ENCODE measurements around the gene CTCFL. TPM values are rescaled to one million over a fixed set of nuclear protein-coding genes. Genes with fewer than 3 reads are reported as not detected.

CTCFL gene
- polyA plus RNA-seq, 3 donors = 2.4 to 3.0 (median 2.7) TPM

- no peak for DNase-seq (ENCODE audit: extremely low read depth in 1 of 11, low read depth in 9 of 11, low spot score in 4 of 11)
These were observed 18.8 kb upstream of the CTCFL start for GRCh38 chr20:57543754-57544153.

DNA sequence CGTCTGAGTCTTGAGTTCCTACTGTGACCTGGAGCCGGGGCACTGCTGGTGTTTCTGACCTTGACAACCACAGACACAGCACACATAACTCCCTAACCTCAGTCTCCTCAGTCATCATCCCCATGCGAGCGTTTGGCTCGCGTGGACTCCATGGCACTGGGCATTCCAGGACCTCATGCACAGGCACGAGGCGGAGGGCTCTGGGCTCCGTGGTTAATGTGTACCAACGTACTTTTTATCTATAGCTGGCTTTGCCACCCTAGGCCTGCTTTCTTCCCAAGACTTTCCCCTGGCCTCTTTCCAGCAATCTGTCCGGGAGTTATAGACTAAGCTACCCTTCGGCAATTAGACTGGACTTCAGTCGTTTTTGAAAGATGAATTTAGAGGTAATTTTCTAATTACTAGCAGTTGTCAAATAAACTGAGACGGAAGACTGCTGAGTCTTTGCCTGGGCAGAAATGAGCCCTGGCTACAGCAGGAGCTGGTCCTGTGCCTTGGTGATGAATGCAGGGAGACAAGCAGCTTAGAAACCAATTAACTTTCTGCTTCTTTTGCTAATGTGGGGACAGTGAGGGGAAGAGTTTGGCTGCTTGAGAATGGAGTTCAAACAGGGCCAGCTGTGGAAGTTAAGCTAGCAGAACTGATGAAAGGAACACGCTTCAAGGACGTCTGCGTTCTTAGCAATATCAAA, 16.1 kb upstream of the CTCFL start:
- DNase-seq (ENCODE audit: extremely low read depth in 1 of 11, low read depth in 9 of 11, low spot score in 4 of 11) = no peak

DNA sequence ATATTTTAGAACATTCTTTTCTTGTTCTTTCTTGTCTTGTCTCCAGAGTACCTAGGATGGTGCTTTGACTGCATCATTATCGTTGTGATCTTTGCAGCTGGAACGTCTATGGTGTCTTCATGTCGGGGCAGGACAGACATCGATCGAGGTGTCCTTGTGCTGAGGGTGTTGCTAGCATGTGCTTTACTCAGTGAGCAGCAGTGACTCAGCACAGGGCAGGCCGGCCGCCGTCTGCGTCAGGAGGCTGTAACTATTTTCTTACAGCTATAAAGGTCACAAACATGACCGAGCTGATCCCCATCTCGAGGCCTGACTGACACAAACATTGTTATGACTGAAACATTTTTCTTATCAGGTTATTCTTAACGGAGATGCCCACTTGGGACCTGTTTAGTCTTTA, 14.9 kb upstream of the CTCFL start:
- no peak for DNase-seq (ENCODE audit: extremely low read depth in 1 of 11, low read depth in 9 of 11, low spot score in 4 of 11)

DNA sequence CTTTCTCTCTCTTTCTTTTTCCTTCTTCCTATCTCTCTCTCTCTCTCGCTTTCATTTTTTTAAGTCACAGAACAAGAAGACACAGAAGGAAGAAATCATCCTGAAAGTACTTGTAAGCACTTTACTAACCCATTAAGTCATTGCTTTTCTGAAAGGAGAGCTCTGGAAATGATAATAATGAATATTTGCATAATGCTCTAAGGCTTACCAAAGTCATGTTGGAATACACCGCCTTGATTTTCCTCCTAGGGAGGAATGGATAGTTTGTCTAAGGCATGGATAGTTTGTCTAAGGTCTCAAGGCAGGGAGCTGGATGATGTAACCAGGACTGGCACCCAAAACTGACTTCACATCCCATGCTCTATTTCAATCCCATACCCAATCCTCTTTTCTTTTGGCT, 12.9 kb upstream of the CTCFL start:
- DNase-seq (ENCODE audit: extremely low read depth in 1 of 11, low read depth in 9 of 11, low spot score in 4 of 11) = no peak

GRCh38 chr20:57536771-57537724, 12.1 kb upstream of the CTCFL start:
- no peak for DNase-seq (ENCODE audit: extremely low read depth in 1 of 11, low read depth in 9 of 11, low spot score in 4 of 11)

GRCh38 chr20:57536120-57536708, 11.3 kb upstream of the CTCFL start:
- no peak for DNase-seq (ENCODE audit: extremely low read depth in 1 of 11, low read depth in 9 of 11, low spot score in 4 of 11)

DNA sequence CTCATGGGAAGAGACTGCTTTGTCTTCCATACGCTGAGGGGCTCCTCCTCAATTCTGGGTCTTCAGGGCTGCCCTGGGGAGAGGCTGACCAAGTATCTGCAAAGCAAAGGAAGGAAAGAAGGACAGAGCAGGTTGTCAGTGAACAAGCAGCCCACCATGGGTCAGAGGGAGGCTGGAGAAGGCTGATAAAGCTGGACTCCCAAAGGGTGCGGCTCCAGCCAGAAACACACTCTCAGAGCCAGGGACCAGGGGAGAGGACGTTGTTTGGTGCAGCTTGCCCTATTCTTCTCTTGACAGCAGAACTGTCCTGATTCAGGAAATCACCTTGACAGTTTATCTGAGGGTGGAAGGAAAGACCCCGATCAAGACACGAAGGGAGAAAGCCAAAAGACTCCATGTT, 10.4 kb upstream of the CTCFL start:
- no peak for DNase-seq (ENCODE audit: extremely low read depth in 1 of 11, low read depth in 9 of 11, low spot score in 4 of 11)

- no peak for DNase-seq (ENCODE audit: extremely low read depth in 1 of 11, low read depth in 9 of 11, low spot score in 4 of 11)
These were observed 7.2 kb upstream of the CTCFL start for GRCh38 chr20:57532104-57532503.

- no peak for DNase-seq (ENCODE audit: extremely low read depth in 1 of 11, low read depth in 9 of 11, low spot score in 4 of 11)
These were observed 5.5 kb upstream of the CTCFL start for GRCh38 chr20:57530327-57530981.

DNA sequence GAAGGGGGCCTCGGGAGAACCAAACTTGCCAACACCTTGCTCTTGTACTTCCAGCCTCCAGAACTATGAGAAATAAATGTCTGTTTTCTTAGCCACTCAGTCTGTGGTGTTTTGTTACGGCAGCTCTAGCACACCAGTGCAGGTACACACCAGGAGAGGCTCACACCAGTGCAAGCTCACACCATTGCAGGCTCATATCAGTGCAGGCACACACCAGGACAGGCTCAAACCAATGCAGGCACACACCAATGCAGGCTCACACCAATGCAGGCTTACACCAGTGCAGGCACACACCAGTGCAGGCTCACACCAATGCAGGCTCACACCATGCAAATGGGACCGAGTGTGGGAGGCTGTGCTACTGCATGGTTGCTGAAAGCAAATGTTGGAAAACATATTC, 4.9 kb upstream of the CTCFL start:
- no peak for DNase-seq (ENCODE audit: extremely low read depth in 1 of 11, low read depth in 9 of 11, low spot score in 4 of 11)

DNA sequence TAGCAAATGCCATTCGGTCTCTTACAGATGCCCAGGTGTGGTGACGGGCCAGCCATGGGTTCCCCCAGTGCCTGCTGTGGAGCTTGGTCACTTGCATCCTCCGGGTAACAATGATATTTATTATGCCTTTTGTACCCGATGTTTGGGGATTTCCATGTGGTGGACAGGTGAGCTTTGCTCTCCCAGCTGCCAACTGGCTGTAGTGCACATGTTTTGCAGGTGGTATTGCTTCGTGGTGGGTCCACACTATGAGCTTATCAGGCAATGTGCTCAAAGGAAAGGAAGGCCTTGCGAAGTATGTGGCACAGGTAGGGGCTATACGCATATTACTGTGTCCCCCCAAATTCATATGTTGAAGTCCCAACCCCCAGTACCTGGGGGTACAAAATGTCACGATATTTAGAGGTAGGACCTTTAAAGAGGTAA, 4.2 kb upstream of the CTCFL start:
- no peak for DNase-seq (ENCODE audit: extremely low read depth in 1 of 11, low read depth in 9 of 11, low spot score in 4 of 11)

GRCh38 chr20:57528148-57528547, 3.2 kb upstream of the CTCFL start:
- DNase-seq (ENCODE audit: extremely low read depth in 1 of 11, low read depth in 9 of 11, low spot score in 4 of 11) = no peak

GRCh38 chr20:57527728-57528127, 2.8 kb upstream of the CTCFL start:
- no peak for DNase-seq (ENCODE audit: extremely low read depth in 1 of 11, low read depth in 9 of 11, low spot score in 4 of 11)

DNA sequence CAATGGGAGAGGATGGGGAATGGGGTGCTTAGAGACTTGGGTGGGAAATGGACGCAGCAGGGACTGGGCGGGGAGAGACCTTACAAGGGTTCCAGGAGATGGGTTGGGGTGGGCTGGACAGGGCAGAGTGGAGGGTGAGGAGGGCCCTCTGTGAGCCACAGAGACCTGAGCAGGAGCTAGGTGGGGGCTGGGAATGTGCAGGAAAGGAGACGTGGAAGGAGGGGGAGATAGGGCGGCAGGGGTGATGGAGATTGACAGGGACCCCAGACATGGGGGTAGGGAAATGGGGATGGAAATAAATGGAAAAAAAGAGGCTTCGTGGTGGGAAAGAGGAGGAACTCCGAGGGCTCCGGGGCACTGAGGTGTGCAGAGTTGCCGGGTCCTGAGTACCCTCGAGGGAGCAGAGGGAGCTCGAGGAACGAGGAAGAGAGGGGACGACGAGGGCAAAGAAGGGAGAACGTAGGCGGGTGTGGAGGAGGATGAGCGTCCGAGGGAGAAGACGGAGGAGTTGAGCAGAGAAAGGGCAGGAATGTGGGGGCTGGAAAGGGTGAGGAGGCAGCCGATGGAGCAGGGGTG, 2.0 kb upstream of the CTCFL start:
- no peak for DNase-seq (ENCODE audit: extremely low read depth in 1 of 11, low read depth in 9 of 11, low spot score in 4 of 11)

DNA sequence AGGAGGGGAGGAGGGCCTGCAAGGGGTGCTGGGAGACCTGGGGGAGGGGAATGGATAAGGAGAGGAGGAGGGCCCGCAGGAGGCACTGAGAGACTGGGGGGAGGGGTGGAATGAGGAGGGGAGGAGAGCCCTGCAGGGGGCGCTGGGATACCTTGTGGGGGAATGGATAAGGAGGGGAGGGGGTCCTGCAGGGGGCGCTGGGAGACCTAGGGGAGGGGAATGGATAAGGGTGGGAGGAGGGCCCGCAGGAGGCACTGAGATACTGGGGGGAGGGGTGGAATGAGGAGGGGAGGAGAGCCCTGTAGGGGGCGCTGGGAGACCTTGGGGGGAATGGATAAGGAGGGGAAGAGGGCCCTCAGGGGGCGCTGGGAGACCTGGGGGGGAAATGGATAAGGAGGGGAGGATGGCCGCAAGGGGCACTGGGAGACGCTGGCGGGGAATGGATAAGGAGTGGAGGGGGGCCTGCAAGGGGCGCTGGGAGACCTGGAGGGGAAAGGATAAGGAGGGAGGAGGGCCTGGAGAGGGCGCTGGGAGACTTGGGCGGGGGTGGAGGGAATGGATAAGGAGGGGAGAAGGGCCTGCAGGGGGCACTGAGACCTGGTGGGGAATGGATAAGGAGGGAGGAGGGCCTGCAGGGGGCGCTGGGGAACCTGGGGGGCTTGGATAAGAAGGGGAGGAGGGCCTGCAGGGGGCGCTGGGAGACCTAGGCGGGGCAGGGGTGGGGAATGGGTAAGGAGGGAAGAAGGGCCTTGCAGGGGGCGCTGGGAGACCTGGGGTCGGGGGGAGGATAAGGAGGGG, 1.3 kb upstream of the CTCFL start:
- no peak for DNase-seq (ENCODE audit: extremely low read depth in 1 of 11, low read depth in 9 of 11, low spot score in 4 of 11)

- no peak for DNase-seq (ENCODE audit: extremely low read depth in 1 of 11, low read depth in 9 of 11, low spot score in 4 of 11)
These were observed 567 bp upstream of the CTCFL start for GRCh38 chr20:57525328-57526086.

GRCh38 chr20:57523782-57524181, 1.2 kb downstream of the CTCFL start:
- no peak for DNase-seq (ENCODE audit: extremely low read depth in 1 of 11, low read depth in 9 of 11, low spot score in 4 of 11)

Measured in renal cortex interstitium (tissue), 11 donors.